Astrocyte (in vitro differentiated cells and primary cell): ENCODE results near the gene SRR. TPM values are rescaled to one million over a fixed set of nuclear protein-coding genes. Genes with fewer than 3 reads are reported as not detected.
A peak's percentile ranks its signal among the peaks of the same experiment; 100 is the strongest.

ENCODE experiments used
- DNase-seq: peaks from one replicate; pipeline ENCODE4 v3.0.0-alpha.2; 2010; ENCODE audit warnings: low read depth
- FAIRE-seq: peaks from 2 replicates; lab custom pipeline; 2011; peaks lifted over from hg19 to GRCh38; lab: Jason Lieb, UNC
- H2AFZ ChIP-seq: 2 replicates; pipeline ENCODE4 v1.6.0; 2012; ENCODE audit warnings: low read depth, low read length, inconsistent platforms
- H3K27ac ChIP-seq: 2 replicates; pipeline ENCODE4 v1.5.1; 2011; ENCODE audit warnings: low read depth, low read length, inconsistent platforms
- H3K27me3 ChIP-seq: 2 replicates; pipeline ENCODE4 v1.6.0; 2011; ENCODE audit warnings: low read length, inconsistent platforms; ENCODE audit not compliant: insufficient read depth
- H3K36me3 ChIP-seq: 2 replicates; pipeline ENCODE4 v1.5.1; 2011; ENCODE audit warnings: low read length, inconsistent platforms; ENCODE audit not compliant: insufficient read depth
- H3K4me1 ChIP-seq: 2 replicates; pipeline ENCODE4 v1.5.1; 2011; ENCODE audit warnings: low read length, inconsistent platforms; ENCODE audit not compliant: insufficient read depth
- H3K4me2 ChIP-seq: 2 replicates; pipeline ENCODE4 v1.6.0; 2012; ENCODE audit warnings: low read length, inconsistent platforms
- H3K4me3 ChIP-seq: 2 replicates; pipeline ENCODE4 v1.5.1; 2011; ENCODE audit warnings: low read depth, mild to moderate bottlenecking, low read length, inconsistent platforms; ENCODE audit not compliant: insufficient read depth
- H3K79me2 ChIP-seq: 2 replicates; pipeline ENCODE4 v1.6.0; 2012; ENCODE audit warnings: mild to moderate bottlenecking, low read length, inconsistent platforms; ENCODE audit not compliant: insufficient read depth
- H3K9ac ChIP-seq: 2 replicates; pipeline ENCODE4 v1.6.0; 2012; ENCODE audit warnings: mild to moderate bottlenecking, low read length, inconsistent platforms
- H3K9me3 ChIP-seq: 2 replicates; pipeline ENCODE4 v1.5.1; 2012; ENCODE audit warnings: low read depth, mild to moderate bottlenecking, low read length, inconsistent platforms; ENCODE audit not compliant: insufficient read depth
- H4K20me1 ChIP-seq: 2 replicates; pipeline ENCODE4 v1.6.0; 2012; ENCODE audit warnings: low read length, inconsistent platforms; ENCODE audit not compliant: insufficient read depth
- H3K27ac Mint-ChIP-seq: one replicate; pipeline ENCODE4 v1.8.0; 2021; ENCODE audit warnings: mild to moderate bottlenecking, mixed read lengths; ENCODE audit not compliant: unreplicated experiment
- H3K27me3 Mint-ChIP-seq: one replicate; pipeline ENCODE4 v1.8.0; 2021; ENCODE audit warnings: low read depth, mixed read lengths; ENCODE audit not compliant: unreplicated experiment
- H3K36me3 Mint-ChIP-seq: one replicate; pipeline ENCODE4 v1.8.0; 2021; ENCODE audit warnings: low read depth, mixed read lengths; ENCODE audit not compliant: unreplicated experiment
- H3K4me1 Mint-ChIP-seq: one replicate; pipeline ENCODE4 v1.8.0; 2021; ENCODE audit warnings: low read depth, mixed read lengths; ENCODE audit not compliant: unreplicated experiment
- H3K4me3 Mint-ChIP-seq: one replicate; pipeline ENCODE4 v1.8.0; 2021; ENCODE audit warnings: mild to moderate bottlenecking, moderate library complexity, mixed read lengths; ENCODE audit not compliant: unreplicated experiment
- H3K9me3 Mint-ChIP-seq: one replicate; pipeline ENCODE4 v1.8.0; 2021; ENCODE audit warnings: mild to moderate bottlenecking, mixed read lengths; ENCODE audit not compliant: unreplicated experiment
- EZH2 ChIP-seq: IDR thresholded peaks from 2 replicates; pipeline ENCODE4 v1.6.1; 2012; ENCODE audit warnings: mild to moderate bottlenecking, low read length, inconsistent platforms; ENCODE audit not compliant: insufficient read depth
- total RNA-seq: library from RNA; stranded (reverse); gene quantifications from 2 replicates; pipeline ENCODE4 v1.2.1, GENCODE V29; 2021
- TF ChIP-seq, protein P1 (sequence below): IDR thresholded peaks from 2 replicates; pipeline ENCODE4 v1.5.1; 2011; ENCODE audit warnings: low read depth, mild to moderate bottlenecking, inconsistent platforms, low read length, moderate library complexity; ENCODE audit not compliant: insufficient read depth

Gene SRR
- total RNA-seq, 1 donor from 2014 or later: 15.4 TPM

DNA sequence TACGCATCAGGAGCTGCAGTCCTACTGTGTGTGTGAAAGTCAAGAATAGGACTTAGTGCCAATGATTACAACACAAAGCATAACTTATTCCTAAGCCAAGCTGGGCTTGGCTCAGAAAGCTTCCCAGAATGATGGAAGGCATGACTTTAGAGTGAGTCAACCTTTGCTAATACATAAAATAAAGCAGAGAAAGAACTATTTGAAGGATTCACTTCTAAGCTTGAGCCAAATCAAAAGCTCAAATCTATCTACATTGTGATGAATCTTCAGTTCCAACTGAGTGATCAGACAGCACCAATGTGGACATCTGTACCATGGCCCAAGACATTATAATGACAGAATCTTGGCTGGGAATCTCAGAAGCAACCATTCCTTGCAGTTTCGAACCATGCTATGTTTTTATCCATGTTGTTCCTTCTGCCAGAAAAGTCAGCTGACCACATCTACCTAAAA is 41.6 kb upstream of the SRR start:
- Histone ChIP-seq H3K4me3 (no peak overlapping the region), H3K4me2 (peak overlapping the region; percentile 67), H3K9ac (peak overlapping the region; percentile 48), H3K27me3 (no peaks in the 10 kb centered on the region), H3K27ac (peak overlapping the region; percentile 83), H2AFZ (no peak overlapping the region), H3K79me2 (peaks cover 31% of the 10 kb centered on the region), H3K36me3 (peaks cover 9% of the 10 kb centered on the region), H3K9me3 (no peaks in the 10 kb centered on the region), H4K20me1 (peaks cover 3% of the 10 kb centered on the region), H3K4me1 (peaks cover 28% of the 10 kb centered on the region)
- Mint-ChIP-seq H3K9me3 (no peaks in the 10 kb centered on the region), H3K27ac (peak overlapping the region; percentile 79), H3K4me3 (no peak overlapping the region), H3K4me1 (peaks cover 41% of the 10 kb centered on the region), H3K36me3 (peaks cover 13% of the 10 kb centered on the region), H3K27me3 (no peaks in the 10 kb centered on the region)
- TF ChIP-seq, protein P1, sequence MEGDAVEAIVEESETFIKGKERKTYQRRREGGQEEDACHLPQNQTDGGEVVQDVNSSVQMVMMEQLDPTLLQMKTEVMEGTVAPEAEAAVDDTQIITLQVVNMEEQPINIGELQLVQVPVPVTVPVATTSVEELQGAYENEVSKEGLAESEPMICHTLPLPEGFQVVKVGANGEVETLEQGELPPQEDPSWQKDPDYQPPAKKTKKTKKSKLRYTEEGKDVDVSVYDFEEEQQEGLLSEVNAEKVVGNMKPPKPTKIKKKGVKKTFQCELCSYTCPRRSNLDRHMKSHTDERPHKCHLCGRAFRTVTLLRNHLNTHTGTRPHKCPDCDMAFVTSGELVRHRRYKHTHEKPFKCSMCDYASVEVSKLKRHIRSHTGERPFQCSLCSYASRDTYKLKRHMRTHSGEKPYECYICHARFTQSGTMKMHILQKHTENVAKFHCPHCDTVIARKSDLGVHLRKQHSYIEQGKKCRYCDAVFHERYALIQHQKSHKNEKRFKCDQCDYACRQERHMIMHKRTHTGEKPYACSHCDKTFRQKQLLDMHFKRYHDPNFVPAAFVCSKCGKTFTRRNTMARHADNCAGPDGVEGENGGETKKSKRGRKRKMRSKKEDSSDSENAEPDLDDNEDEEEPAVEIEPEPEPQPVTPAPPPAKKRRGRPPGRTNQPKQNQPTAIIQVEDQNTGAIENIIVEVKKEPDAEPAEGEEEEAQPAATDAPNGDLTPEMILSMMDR: no peak
- TF ChIP-seq EZH2: no peak
- FAIRE-seq (peak; percentile 88), DNase-seq (peak; percentile 91)

DNA sequence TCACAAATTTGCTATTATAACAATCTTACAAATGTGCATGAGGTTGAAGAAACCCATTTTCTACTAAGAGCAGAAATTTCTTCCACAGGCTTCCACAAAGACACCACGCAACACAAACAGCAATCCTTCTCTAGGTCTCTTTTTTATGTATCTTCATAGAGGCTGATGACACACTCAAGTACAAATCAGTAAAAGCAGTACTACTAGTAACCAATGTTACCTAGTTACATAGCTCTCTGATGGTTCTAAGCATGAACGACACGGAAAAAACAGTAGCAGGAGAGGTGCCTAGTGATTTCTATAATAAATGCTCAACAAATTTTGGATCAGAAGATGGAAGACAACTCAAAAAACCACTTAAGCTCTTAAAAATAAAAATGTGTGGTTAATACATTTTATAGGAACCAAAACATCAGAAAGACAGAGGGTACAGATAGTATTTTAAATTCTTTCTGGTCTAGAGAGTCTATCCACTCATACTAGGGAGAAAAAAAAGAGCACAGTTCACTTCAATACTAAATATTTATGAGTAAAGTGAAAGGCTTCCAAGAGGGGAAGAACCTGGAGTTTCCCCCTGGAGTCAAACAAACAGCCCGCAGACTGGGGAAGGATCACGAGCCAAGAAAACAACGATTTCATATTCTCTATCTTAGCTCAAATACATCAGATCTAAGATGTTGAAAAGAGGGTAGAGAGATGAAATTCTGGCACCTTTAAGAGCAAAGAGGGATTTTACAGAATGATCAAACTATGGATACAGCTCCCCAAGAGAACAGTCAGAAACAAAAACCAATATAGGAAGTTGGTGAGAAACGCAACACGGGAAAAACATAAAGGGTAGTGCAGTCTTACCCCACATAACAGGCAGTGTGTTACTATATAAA is 40.3 kb upstream of the SRR start:
- H3K36me3 Mint-ChIP-seq: peaks cover 13% of the 10 kb centered on the region
- peak overlapping the region; percentile 25 for H3K4me3 ChIP-seq

More for the DNA sequence above, 40.3 kb upstream of the SRR start:
- no peak for TF ChIP-seq EZH2
- TF ChIP-seq, protein P1: no peak
- Mint-ChIP-seq H3K27ac (peak overlapping the region; percentile 36), H3K27me3 (no peaks in the 10 kb centered on the region), H3K4me1 (peaks cover 41% of the 10 kb centered on the region), H3K9me3 (no peaks in the 10 kb centered on the region), H3K4me3 (no peak overlapping the region)
- Histone ChIP-seq H2AFZ (no peak overlapping the region), H3K27me3 (no peaks in the 10 kb centered on the region), H3K9ac (peak overlapping the region; percentile 59), H3K79me2 (peaks cover 24% of the 10 kb centered on the region), H3K9me3 (no peaks in the 10 kb centered on the region), H3K4me1 (peaks cover 28% of the 10 kb centered on the region), H3K4me2 (peak overlapping the region; percentile 75), H3K36me3 (peaks cover 9% of the 10 kb centered on the region), H4K20me1 (peaks cover 3% of the 10 kb centered on the region), H3K27ac (peak overlapping the region; percentile 83)
- DNase-seq: peak; percentile 64
- no peak for FAIRE-seq
